NCI-H2081 (cell line): ENCODE data around the gene NAA30.

Experiments
- DNase-seq, 2 experiments: peaks; one replicate each; lab custom pipeline; 2025; lab: John Stamatoyannopoulos, UW

NAA30 gene

GRCh38 chr14:57392830-57393229 lies 2.4 kb downstream of the NAA30 start:
- DNase-seq: no peak

- DNase-seq: no peak
Measured at GRCh38 chr14:57400556-57401494, 10.4 kb downstream of the NAA30 start.

GRCh38 chr14:57401501-57401900 lies 11.1 kb downstream of the NAA30 start:
- no peak for DNase-seq

DNA sequence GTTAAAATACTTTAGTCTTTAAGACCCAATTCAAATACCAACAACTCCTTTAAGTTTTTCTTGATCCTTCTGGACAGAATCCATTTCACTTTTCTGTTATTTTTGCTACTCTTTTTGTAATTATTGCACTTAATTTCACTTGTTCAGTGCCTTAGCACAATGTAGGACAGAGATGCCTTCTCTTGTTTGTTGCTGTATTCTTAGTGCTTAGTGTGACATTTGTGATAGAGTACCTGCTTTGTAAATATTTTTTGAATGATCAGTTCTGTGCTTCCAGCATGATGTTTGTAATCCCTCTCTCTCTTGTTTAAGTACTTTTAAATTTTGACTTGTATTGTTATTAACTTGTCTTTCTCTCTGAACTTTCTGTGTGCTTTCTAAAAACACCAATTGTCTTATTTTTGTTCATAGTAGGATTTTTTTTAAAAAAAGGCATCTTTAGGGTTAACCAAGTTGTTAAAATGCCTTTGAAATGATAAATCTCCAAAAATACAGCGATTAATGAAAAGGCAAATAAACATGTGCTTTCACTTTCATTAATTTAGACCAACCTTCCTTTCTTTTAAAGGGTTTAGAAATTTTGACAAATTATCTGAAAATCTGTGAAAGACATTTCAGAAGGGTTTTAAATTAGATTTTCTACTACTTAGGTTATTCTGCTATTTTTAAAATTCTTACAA lies 11.9 kb downstream of the NAA30 start:
- no peak for DNase-seq

- DNase-seq: no peak
Measured at GRCh38 chr14:57403521-57403864, 13.1 kb downstream of the NAA30 start.

- DNase-seq: no peak
Measured at GRCh38 chr14:57405562-57405961, 15.2 kb downstream of the NAA30 start.

- DNase-seq: no peak
Measured at GRCh38 chr14:57408037-57408436, 17.7 kb downstream of the NAA30 start.

DNA sequence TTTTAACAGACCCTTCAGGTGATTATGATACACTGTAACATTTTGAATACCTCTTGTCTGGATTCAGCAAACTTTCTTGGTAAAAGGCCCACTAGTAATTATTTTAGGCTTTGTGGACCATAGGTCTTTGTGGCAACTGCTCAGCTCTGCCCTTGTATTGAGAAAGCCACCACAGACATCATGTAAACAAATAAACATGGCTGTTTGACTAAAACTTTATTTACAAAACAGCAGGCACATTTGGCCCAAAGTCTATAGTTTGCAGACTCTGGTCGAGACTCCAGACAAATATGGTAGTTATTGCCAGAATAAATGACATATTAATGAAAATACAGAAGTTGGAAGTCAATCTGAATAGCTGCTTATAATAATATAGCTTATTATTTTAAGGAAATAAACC lies 18.2 kb downstream of the NAA30 start:
- no peak for DNase-seq

GRCh38 chr14:57412341-57412740 lies 22.0 kb downstream of the NAA30 start:
- DNase-seq: no peak

DNA sequence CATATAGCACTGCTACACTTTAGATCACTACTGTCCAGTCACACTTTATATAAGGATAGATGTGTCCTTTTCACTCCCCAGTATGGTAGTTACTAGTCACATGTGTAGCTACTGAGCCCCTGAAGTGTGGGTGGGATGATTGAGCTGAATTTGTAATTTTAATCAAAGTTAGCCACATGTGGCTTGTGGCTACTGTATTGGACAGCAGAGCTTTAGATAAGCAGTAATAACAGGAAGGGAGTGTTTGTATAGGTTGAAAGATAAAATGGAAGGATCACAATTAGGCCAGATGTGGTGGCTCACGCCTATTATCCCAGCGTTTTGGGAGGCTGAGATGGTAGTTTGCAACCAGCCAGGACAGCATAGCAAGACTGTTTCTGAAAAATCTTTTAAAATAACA lies 23.5 kb downstream of the NAA30 start:
- no peak for DNase-seq

- no peak for DNase-seq
Measured at GRCh38 chr14:57417228-57417627, 26.8 kb downstream of the NAA30 start.

DNA sequence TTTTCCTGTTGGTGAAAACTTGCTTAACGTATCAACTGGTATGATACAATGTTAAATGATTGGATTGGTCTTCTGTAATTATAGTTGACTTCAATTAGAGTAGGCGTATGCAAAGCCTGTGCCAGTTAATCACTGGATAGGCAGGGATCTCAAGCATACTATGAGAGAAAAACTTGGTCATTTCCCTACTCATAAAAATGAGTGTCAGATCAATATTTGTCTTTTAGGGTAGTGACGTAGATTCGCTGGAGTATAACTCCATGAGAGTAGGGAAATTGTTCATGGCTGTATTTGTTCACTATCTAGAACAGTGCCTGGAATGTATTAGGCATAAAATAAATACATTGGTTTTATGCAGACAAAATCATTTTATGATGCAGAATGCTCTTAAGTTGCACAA lies 28.6 kb downstream of the NAA30 start:
- DNase-seq: no peak

DNA sequence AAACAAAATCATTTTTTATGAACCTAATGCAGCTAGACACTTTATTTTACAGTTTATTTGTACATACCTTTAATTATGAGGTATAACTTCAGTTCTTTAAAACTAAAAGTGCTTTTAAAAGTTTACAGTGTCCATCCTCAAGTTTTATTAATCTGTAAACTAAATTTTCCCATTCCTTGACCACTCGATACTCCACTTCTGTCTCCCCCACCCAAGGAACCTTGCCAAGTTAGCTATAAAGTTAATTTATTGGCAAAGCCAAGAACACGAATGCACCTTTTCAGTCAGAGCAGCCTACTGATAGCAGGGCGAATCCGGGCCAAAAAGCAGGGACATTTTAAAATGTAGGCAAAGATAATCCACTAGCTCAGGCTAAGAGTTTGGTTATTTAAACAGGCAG lies 29.6 kb downstream of the NAA30 start:
- no peak for DNase-seq

GRCh38 chr14:57420986-57421385 lies 30.6 kb downstream of the NAA30 start:
- no peak for DNase-seq

- DNase-seq: no peak
Measured at GRCh38 chr14:57435923-57436322, 45.5 kb downstream of the NAA30 start.

GRCh38 chr14:57461777-57462320 lies 71.5 kb downstream of the NAA30 start:
- no peak for DNase-seq

- DNase-seq: no peak
Measured at GRCh38 chr14:57462551-57462950, 72.2 kb downstream of the NAA30 start.

DNA sequence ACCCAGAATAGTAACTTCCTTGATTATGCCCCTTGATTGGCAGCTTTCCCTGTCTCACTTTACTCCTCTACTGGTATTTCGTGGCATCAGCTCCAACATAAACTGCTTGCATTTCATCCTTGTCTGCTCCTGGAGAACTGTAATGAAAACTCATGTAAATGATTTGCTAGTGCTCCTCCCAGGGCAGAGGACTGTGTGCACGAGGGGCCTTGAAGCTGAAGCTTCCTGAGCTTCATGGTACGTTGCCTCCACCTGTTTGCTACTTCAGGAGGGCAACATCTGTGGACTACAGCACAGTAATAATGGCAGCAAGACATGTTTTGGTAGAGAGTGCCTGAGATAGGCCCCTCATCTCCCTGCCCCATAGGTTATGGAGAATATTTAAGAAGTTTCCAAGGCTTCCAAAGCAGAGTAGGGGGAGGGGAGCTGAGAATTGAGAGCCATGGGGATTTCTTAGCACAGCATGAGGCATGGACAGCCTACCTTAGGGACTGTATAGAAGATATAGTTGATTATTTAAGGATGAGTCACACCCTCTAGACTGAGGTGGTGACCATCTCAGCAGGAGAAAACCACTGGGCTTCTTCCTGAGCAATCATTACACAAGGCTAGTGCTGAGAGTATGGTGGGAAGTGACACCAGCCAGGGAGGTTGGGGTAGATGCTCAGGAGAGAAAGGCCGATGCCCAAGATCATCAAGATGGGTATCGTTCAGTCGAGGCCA lies 73.8 kb downstream of the NAA30 start:
- DNase-seq: no peak
